Posterior vena cava (tissue), 2 donors: ENCODE results near the gene GNB5. TPM values are rescaled to one million over a fixed set of nuclear protein-coding genes. Genes with fewer than 3 reads are reported as not detected.

ENCODE experiments used
- DNase-seq: peaks from one replicate; pipeline ENCODE4 v3.0.0-alpha.2; 2020; ENCODE audit warnings: low spot score
- intact Hi-C, 2 donors: fragments of 100-400 bp; cut with DNase I; formaldehyde crosslinking; loops; one replicate each; pipeline versions ENCODE4 v1.14.1 to v1.14.2; 2022 to 2023
- total RNA-seq, 2 donors: library from RNA; stranded (reverse); fragmentation: NEBNext Ultra II Directional; extraction: Animal tissue kit (Norgen Biotek cat#: 25700); gene quantifications; one replicate each; pipeline ENCODE4 v1.2.1, GENCODE V29; 2021
- donor health status: DM: yes; HTN: yes; CAD: no.
- donor health status: DM: yes; HTN: yes; CAD: no.

The GNB5 gene
- total RNA-seq, 2 donors from 2014 or later = 17.0 to 18.3 TPM

DNA sequence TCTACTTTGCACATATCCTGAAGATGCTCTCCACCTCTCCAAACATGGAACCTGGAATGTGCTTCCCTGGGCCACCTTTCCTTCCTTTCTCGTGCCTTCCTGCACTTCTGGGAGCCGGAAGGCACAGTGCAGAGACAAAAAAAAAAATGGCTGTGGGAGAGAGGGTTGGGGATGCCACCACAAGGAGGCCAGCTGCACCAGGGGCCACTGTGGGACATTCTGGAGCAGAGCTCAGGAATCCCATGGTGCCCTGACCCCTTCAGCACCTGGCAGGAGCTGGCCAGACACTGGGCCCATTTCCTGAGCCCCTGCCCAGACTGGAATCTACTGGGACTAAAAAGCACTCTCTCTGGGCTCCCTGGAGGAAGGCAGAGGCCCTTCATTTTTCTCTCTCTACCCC is 70.7 kb downstream of the GNB5 start:
- intact Hi-C loops = no loop called here
- DNase-seq = no peak

DNA sequence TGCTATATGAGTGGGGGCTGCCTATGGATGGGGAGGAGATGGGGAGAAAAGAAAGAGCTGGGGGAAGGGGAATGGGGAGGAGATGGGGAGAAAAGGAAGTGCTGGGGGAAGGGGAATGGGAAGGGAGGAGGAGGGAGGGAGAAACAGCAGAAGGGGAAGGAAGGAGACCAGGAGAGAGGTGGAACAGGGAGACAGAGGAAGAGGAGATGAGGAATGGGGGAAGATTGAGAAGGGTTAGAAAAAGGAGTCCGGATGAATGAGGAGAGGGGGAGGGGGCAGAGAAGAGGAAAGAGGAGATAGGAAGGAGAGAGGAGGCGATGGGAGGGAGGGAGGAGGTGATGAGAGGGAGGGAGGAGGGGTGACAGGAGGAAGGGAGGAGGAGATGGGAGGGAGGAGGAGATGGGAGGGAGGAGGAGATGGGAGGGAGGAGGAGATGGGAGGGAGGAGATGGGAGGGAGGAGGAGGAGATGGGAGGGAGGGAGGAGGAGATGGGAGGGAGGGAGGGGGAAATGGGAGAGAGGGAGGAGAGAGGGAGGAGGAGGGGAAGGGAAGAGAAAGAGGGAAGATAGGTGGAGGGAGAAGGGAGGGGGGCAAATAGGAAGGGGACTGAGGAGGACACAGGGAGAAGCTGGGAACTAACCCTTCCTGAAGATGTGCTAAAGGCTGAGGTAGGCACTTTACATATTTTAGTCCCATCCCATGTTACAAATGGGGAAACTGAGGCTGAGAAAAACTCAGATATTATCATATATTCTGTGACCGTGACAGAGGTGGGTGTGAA is 72.0 kb downstream of the GNB5 start:
- DNase-seq = no peak
- intact Hi-C loops = no loop called here

DNA sequence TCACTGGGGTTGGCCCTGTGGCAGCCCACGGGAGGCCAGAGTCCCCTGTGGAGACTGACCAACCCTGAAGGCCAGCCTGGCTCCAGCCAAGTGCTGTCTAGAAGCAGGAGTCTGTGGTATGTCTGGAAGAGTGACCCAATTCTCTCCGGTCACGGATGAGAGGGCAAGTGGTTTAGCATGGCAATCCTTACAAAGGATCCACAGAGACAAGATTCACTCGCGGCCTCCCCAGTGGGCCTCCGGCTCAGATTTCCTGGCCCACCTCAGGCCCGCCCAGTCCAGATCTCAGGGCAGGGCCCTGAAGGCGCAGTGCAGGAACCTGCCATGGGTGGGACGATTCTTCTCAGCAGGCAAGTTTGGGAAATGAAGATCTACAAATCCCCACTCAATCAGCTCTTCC is 73.6 kb downstream of the GNB5 start:
- no peak for DNase-seq
- intact Hi-C loops = no loop called here

DNA sequence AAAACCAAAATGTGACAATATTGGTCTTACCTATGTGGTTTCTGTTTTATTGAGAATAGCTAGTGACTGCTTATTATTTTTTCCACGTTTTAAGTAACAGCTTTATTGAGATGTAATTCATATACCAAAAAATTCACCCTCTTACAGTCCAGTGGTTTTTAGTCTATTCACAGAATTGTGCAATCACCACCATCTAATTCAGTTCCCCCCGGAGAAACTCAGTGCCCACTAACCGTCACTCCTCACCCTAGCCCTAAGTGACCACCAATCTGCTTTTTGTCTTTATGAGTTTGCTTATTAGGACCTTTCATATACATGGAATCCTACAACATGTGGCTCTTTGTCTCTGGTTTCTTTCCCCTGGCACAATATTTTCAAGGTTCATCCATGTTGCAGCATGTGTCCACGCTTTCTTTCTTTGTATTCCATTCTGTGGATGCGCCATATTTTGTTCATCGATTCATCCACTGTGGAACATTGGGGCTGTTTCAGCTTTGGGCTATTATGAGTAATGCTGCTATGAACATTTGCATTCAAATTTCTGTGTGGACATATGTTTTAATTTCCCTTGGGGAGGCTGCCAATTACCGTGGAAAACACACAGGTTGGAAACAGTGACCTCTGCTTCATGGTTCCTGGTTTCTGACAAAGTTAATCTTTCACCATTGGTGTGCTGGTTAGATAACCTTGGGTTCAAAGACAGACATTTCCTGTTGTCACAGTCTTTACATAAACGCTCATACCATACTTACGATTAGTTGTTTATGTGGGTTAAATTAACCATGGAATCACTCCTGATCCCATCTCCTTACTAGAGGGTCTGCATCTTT is 75.4 kb downstream of the GNB5 start:
- DNase-seq = no peak

DNA sequence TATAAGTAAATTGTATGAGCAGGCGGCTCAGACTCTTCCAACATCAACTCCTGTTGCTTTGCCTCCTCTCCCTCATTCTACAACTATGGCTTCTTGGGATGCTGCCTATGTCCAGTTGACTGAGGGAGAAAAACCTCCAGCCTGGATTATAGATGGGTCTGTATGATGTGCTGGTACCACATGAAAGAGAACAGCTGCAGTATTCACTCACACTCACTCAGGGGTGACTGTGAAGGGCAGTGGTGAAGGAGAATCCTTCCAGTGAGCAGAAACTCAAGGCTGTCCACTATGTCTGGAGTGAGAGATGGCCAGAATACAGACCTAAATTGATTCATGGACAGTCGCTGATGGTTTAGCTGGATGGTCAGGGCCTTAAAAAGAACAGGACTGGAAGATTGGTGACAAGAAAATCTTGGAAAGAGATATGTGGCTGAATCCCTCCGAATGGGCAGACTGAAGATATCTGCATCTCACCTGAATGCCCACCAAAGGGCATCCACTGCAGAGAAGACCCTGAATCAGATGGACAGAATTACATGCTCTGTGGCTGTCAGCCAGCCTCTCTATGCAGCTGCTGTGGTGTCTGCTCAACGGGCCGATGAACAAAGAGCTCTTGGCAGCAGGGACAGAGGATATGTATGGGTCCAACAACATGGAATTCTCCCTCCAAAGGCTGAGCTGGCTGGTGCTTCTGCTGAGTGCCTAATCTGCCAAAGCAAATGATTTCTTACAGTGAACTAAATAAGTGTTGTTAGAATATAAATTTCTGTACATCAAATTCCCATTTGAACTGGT is 76.7 kb downstream of the GNB5 start:
- intact Hi-C loops = no loop called here
- no peak for DNase-seq

More for the DNA sequence above, 75.4 kb downstream of the GNB5 start:
- intact Hi-C loops = no loop called here

DNA sequence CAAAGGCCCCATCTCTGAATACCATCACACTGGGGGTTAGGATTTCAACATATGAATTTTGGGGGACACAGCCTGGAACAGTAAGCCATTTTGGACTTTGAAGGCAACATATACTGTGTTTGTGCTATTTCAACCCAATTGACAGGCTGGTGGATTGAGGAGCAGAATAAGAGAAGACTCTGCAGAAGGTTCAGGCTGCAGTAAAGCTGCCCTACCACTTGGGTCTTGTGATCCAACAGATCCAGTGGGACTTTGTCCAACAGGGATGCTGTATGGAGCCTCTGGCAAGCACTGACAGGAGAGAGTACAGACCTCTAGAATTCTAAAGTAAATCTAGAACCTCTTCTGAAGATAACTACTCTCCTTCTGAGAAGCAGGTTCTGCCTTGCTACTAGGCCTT is 77.5 kb downstream of the GNB5 start:
- intact Hi-C loops = no loop called here
- no peak for DNase-seq

DNA sequence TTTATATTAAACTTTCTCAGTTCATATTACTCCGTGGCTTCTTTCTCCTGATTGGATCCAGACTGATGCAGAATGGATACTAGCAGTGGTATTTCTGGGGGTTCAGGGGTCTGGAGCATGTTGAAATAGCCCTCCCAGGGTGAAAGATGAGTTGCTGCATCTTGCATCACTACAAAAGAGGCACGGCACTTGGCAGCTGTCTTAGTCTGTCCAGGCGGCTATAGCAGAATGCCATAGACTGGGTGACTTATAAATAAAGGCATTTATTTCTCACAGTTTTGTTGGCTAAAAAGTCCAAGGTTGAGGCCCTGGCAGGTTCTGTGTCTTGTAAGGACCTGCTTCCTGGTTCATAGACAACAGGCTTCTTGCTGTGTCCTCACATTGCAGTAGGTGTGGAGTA is 78.0 kb downstream of the GNB5 start:
- DNase-seq = no peak
- intact Hi-C loops = no loop called here

DNA sequence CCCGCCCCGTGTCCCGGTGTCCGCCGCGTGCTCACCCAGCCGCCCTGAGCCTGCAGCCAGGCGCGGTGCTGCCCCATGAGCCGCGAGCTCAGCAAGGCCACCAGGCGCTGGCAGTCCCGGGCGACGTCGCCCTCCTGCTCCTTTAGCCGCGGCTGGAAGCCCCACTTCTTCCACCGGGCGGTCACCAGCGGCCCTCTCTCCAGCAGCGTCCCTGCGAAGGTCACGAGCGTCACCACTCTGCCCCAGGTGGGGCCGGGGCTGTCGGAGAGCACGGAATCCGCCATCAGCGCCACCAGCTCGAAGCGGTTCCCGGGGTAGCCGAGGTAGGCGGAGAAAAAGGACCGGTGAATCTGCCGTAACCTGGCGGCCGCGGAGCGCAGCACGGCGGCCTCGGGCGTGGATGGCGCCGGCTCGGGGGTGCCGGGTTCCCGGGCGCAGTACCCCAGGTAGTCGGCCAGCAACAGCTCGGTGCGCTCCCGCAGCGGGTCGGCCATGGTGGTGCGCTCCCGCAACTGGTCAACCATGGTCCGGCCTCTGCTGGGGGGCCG is 78.9 kb downstream of the GNB5 start:
- intact Hi-C loops = no loop called here
- no peak for DNase-seq

DNA sequence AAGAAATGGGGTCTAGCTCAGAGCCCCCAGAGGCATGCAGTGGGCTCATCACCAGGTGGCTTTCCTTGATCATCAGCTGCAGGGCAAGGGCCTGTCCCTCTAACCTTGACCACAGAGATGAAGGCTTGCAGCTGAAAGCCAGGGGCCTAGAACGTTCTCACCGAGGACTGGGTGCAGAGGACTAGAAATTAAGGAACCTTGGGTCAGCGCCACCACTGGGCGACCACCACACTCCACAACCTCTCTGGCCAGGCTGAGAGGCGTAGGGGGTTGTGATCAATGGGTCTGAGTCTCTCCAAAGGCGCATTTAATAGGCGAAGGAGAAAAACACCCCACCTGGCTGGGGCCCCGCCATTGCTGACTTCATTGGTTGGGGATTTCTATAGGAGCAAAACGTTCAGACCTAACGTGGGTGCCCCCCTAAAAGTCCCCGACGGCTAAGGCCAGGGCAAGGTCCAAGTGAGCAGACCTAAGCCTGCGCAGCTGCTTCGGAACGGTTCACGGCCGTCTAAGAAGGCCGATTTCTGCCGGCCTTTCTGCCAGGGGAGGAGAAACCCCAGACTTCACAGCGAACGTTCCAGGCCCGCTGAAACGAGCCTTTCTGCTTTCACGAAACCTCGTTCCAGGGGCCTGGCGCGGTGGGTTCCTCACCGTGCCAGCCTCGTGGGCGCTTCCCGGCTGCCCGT is 79.5 kb downstream of the GNB5 start:
- DNase-seq = no peak
- intact Hi-C loops = no loop called here

DNA sequence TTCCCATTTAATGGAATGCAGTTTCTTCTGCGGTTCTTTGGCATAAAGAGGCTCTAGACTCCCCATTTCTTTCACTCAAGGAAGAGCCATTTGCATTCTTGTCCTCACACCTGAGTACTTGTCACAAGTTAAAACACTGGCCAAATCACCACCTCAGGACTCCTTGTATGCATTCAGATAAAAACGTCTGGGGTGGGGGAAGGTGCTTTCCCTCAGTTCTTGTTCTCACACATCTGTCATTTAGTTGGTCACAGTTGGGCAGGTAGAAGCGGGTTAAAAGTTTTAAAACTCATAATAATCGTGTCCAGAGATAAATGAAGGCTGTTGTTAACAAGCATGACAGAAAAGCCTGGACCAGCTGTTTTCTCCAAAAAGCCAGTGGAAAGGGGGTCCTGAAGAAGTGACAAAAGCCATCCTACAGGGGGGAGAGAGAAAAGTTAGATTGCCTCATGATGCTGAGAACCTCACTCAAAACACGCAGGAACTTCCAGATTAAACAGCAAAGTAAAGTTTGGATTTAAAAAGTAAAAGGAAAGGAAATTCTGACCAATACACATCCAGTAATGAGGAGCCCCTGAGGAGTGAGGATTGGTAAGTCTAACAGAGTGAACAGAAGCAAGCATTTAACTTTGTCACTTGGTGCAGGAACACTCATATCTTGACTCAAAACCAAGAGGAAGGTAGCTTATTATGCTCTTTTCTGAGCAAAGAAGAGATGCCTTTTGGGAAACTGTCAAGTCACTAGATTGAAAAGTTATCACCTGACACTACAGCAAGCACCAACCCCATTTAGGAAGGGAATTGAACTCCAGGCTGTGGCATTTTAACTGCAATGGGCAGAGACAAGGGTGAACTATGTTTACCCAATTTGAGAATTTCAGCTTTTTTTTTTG is 81.4 kb downstream of the GNB5 start:
- no peak for DNase-seq
- intact Hi-C loops = no loop called here

DNA sequence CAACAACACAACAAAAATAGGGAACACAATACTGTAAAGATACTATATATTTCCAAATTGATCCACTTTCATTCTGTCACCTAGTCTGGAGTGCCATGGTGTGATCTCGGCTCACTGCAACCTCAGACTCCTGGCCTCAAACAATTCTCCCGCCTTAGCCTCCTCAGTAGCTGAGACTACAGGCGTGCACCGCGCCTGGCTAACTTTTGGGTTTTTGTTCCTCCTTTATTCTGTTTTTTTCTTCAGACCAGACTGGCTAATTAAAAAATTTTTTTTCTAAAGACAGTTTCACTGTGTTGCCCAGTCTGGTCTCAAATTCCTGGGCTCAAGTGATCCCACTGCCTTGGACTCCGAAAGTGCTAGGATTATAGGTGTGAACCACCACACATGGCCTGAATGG is 84.0 kb downstream of the GNB5 start:
- DNase-seq = no peak
- intact Hi-C loops = no loop called here

DNA sequence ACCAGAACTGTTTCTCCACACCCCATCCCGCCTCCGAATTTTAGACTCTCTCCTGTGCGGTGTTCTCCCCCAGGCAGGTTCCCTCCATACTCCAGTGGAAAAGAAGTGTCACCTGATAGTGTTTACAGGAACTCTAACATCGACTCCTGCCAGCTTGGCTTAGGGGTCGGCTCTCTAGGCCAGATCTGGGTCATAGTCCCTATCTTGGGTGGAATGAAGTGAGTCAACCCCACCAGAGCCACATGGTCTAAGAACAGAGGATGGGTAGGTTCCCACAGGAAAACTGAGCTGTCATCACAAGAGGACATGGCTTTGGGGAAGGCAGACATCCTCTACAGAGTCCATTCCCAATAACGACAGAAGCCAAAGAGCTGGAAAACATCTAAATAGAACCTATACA is 84.6 kb downstream of the GNB5 start:
- DNase-seq = no peak
- intact Hi-C loops = no loop called here

DNA sequence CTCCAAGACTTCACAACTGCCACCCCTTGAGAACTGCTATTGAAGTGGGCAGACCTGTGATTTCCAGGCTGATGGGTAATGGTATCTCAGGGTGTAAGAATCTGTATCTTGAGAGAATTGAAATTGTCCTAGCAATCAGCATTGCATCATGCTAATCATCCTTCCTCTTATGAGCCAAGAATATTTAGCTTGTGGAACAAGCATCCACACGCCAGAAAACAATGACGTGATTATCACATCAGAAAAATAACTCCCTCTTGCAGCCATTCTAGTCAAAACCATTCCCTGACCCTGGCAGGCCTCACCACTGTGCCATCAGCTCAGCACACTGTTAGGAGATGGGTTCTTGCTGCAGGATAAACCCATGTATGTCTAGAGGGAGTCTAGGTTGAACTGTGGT is 85.3 kb downstream of the GNB5 start:
- intact Hi-C loops = no loop called here
- DNase-seq = no peak

DNA sequence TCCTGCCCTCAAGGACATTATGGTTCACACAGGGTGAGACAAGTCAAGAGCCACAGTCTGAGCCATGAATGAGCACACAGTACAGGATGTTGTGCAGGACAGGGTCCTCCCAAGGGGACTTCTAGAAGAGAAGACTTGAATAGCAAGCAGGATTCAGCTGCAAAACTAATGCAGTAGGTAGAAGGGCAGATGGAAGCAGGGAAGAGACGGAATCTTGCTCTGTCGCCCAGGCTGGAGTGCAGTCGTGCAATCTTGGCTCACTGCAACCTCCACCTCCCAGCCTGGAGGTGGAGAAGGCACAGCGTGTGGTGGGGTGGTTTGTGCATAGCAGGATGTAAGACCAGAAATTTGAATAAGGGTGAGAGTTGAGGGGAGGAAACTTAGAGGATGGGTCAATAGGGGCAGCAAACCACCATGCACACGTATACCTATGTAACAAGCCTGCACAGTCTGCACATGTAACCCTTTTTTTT is 86.6 kb downstream of the GNB5 start:
- DNase-seq = no peak
- intact Hi-C loops = no loop called here

DNA sequence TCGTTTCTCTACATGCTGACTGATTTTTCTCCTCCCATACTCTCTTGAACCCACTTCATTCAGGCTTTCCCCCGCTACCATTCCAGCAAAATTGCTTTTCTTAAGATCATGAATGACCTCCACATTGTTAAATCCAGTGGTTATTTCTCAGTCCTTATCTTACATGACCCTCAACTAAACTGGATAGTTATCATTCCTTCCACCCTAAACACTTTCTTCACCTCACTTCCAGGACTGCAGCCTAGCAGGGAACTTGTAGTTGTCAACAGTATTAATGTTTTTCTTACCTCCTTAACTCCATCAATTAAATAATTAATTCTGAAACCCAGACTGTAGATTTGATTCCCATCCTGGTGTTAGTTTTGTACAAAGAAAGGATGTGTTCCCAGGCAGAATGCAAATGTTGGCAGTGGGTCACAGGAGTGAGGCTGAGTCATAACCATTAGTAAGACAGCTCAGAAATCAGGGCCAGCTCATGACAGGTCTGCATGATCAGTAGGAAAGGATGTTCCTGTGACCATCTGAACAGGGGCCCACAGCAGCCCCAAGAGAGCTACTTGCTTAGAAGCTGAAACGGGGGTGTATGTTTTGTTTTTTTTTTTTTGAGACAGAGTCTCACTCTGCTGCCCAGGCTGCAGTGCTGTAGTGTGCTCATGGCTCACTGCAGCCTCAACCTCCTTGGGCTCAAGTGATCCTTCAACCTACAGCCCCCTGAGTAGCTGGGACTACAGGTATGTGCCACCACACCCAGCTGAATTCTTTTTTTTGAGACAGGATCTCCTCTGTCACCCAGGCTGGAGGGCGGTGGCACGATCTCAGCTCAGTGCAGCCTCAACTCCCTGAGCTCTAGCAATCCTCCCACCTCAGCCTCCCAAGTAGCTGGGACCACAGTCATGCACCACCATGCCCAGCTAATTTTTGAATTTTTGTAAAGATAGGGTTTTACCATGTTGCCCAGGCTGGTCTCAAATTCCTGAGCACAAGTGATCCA is 87.7 kb downstream of the GNB5 start:
- DNase-seq = peak; percentile 83
- intact Hi-C loops = no loop called here

DNA sequence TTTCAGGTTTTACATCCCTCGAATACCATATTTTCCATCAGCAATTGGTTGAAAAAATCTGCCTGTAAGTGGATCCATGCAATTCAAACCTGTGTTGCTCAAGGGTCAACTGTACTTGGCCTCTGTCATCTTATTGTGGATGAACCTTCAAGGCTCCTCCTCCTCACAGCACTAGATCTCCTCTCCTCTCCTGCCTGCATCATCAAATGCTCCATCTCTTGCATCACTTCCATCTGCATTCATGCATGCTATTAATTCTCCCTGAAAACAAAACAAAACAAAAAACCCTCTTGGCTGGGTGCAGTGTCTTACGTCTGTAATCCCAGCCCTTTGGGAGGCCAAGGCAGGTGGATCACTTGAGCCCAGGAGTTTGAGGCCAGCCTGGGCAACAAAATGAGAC is 88.7 kb downstream of the GNB5 start:
- no peak for DNase-seq
- intact Hi-C loops = no loop called here
